ENCODE data around the gene RSBN1. TPM values are rescaled to one million over a fixed set of nuclear protein-coding genes. Genes with fewer than 3 reads are reported as not detected.

RSBN1 gene
- total RNA-seq, 1 experiment from 2014 or later, result 9.9 TPM

DNA sequence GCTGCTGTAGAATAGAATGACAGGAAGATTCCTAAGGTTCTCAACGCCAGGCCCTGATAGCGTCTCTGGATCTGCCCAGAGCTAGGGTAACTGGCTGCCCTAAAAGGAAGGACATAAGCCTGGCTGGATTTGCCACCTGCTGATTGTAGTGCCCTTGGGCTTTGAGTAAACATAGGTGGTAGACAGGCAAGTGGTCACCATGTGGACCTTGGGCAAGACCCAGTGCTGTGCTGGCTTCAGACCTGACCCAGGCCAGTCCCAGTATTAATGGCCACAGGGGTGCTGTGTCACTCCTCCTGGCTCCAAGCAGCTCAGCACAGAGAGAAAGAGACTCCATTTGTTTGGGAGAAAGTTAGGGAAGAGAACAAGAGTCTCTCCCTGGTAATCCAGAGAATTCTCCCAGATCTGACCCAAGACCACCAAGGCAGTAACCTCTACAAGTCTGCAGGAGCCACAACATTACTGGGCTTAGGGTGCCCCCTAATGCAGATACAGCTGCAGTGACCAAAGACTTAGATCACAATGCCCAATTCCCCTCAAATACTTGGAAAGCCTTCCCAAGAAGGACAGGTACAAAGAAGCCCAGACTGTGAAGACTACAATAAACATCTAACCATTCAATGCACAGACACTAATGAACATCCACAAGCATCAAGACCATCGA, 97.5 kb downstream of the RSBN1 start:
- Mint-ChIP-seq H3K36me3 (ENCODE audit: insufficient read depth, unreplicated experiment) (no peaks in the 10 kb centered on the region), H3K27ac (ENCODE audit: unreplicated experiment) (no peak overlapping the region), H3K27me3 (ENCODE audit: unreplicated experiment) (no peaks in the 10 kb centered on the region), H3K4me3 (ENCODE audit: low read depth, unreplicated experiment) (no peak overlapping the region), H3K9me3 (ENCODE audit: low read depth, unreplicated experiment) (peaks cover 10% of the 10 kb centered on the region), H3K4me1 (ENCODE audit: low read depth, unreplicated experiment) (no peaks in the 10 kb centered on the region)
- BruUV-seq (replicated peaks), result no TSS peak
- DNase-seq, result no peak
- CTCF ChIA-PET, result interaction anchor here (0.5 to 0.8 kb wide), 2 partner anchors 164 to 785 kb away, joined by 4 to 8 read pairs; no protein-coding TSS in a partner anchor
- no peak for TF ChIP-seq CTCF (IDR thresholded peaks at IDR 0.05; ENCODE audit: unreplicated experiment)
- intact Hi-C loops (cut with micrococcal nuclease; ENCODE audit: unreplicated experiment), result no loop called here

Other genes starting within 250 kb of the RSBN1 start
- gene PHTF1, start 53.0 kb downstream of the RSBN1 start, total RNA-seq (2022), result 12.1 and 14.9 TPM in 2 replicates
- 0.24 and 0.38 TPM in 2 replicates for gene PTPN22, start 59.2 kb upstream of the RSBN1 start, total RNA-seq (2022)
- 13.0 and 16.8 TPM in 2 replicates for gene BCL2L15, start 75.1 kb upstream of the RSBN1 start, total RNA-seq (2022)
- 18.3 and 21.0 TPM in 2 replicates for gene AP4B1, start 92.3 kb upstream of the RSBN1 start, total RNA-seq (2022)
- 6.9 and 7.5 TPM in 2 replicates for gene DCLRE1B, start 92.8 kb upstream of the RSBN1 start, total RNA-seq (2022)
- 42.7 and 43.2 TPM in 2 replicates for gene HIPK1, start 116.8 kb upstream of the RSBN1 start, total RNA-seq (2022)
- 0.24 TPM in 1 of 2 replicates, not detected in the other for gene OLFML3, start 167.0 kb upstream of the RSBN1 start, total RNA-seq (2022)